Forelimb muscle (tissue), 1 donor: ENCODE results near the gene NSDHL. TPM values are rescaled to one million over a fixed set of nuclear protein-coding genes. Genes with fewer than 3 reads are reported as not detected.
"Not testable (repeated sequence)": the region's sequence is repeated elsewhere in the genome, so short reads cannot be mapped to it uniquely, and the experiment has no call there.

Source experiments
- DNase-seq: peaks from one replicate; pipeline ENCODE4 v3.0.0-alpha.2; 2013; ENCODE audit warnings: low read depth
- polyA plus RNA-seq: library from polyadenylated mRNA; unstranded; fragments of 120-200 nt; gene quantifications from one replicate; pipeline ENCODE4 v1.2.1, GENCODE V29; 2013; ENCODE audit not compliant: insufficient read length

NSDHL gene
- 12.5 TPM for polyA plus RNA-seq

DNA sequence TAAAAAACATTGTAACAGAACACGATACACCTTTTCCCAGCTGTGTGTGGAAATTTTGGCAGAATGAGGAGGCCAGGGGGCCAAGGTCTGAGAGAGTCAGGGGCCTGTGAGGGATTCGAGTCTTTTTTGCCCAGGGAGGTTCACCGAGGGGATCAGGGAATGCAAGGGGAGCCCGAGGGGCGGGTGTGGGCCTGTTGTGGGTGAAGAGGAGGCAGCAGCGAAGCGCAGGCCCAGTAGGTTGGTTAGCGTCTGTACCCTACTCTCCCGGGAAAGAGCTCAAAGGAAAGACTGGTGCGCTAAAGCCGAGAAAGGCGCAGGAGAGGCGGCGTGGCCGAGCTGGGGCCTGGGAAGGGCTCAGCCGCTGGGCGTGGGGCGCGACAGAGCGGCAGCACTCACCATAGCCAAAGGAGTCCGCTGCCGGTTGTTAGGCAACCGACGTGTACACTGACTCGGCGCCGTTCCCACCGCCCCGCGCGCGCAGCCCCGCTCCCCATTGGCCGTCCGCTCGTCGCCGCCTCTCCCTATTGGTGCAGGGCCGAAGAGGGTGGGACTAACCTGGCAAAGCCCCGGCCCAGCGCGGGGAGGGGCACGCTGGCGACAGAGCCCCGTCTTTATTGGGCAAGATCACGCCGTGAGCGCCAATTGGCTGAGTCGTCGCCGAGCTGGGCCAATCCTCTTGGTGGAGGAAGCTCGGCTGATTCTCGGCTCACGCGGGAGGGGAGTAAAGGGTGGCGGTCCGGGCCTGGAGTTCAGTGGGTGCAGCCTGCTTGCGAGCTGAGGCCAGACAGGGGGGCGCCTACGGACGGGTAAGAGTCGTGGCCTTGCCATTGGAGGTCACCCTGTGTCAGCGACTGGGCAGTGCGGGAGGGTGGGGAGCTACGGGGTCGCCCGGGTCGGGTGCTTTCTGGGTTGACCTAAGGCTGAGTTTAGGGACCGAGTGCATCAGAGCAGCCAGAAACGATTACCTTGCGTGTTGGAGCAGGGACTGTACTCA, at the start of gene NSDHL, which contains the start of gene CETN2:
Gene NSDHL (plus strand): TSS at position 752 of the 994 bp plus-strand sequence. CDS start 15,262 bp downstream, outside the sequence.
Gene CETN2 (minus strand): TSS at position 446 of the 994 bp plus-strand sequence. CDS start 47 bp downstream, at position 399.
- peak; percentile 81 for DNase-seq

DNA sequence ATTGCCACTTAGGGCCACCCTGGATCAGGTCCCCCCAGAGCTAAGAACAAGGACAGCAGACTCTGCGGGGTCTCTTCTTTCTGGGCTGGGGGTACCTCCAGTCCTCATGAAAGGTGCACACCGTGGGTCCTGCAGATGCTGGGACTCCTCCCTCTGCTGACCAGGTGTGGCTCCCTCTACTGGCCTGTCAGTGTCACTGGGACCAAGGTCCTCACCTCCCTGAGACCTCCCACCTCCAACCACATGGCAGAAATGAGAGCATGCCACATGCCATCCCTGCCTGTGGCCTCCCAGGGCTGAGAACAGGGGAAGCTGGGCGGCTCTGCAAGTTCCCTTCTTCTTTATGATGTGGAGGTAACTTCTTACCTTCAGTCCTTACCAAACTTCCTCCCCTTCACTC, 43.8 kb upstream of the NSDHL start:
- not testable (repeated sequence) for DNase-seq

DNA sequence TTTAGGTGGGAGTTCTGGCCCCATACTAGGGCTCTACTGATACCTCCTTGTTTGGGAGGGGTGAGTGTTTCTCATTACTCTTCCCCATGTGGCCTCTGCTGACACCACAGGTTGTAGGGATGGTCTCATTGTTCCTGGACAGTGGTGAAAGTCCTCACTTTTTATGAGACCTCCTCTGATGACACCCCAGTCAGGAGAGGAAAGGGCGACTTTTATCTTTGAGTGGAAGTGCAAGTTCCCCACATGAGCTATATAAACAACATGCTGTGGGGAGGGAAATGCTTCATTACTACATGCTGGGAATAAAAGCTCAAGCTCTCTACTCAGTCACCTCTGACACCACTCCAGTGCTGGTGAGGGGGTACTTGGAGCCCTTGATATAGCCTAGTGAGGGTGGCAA, 31.9 kb upstream of the NSDHL start:
- DNase-seq, result no peak

GRCh38 chrX:152806035-152806434, 24.8 kb upstream of the NSDHL start:
- no peak for DNase-seq

GRCh38 chrX:152810403-152810802, 20.5 kb upstream of the NSDHL start:
- no peak for DNase-seq

DNA sequence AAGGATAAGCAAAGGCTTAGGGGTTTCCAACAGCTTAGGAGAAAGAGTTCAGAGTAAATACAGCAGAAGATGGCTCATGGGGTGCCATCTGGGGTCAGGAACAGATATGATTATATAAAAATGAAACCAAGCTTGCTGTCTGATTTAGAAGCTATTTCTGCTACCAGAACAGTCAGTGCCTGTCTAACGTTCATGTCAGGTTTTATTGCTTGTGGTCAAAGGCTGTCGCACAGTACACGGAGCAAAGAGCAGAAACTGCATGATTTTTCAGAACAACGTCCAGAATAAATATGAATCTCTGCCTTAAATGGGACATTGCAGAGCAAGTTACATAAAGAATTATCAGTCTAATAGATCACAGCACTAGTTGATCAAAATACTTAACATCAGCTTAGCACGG, 17.7 kb upstream of the NSDHL start:
- DNase-seq, result no peak

GRCh38 chrX:152814048-152814447, 16.8 kb upstream of the NSDHL start:
- no peak for DNase-seq

DNA sequence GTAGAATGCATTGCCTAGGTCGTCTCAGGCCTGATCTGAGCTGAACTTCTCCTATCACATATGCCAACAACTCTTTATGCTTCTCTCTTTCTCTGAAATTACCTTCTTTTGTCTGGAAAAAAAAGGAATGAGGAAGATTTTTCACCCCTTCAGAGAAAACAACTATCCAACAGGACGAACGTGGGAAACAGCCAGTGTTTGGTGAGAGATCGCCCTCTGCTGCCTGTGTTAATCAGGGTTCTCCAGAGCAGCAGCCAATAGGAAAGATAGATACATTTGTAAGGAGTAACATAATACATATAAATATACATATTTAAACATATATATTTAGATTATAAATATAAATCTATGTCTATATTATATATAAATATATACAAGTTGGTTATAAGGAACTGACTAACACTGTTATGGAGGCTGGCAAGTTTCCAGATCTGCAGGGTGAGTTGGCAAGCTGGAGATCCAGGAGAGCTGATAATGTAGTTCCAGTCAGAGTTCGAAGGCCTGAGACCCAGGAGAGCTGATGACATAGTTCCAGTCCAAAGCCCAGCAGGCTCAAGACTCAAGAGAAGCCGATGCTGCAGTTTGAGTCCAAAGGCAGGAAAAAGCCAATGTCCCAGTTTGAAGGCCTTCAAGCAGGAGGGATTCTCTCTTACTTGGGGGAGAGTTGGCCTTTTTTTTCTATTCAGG, 13.6 kb upstream of the NSDHL start:
- no peak for DNase-seq

- no peak for DNase-seq
These were observed 12.5 kb upstream of the NSDHL start for GRCh38 chrX:152818356-152818755.

GRCh38 chrX:152819266-152819665, 11.6 kb upstream of the NSDHL start:
- DNase-seq, result no peak

GRCh38 chrX:152819732-152820131, 11.1 kb upstream of the NSDHL start:
- DNase-seq, result no peak

- no peak for DNase-seq
These were observed 9.6 kb upstream of the NSDHL start for GRCh38 chrX:152821145-152821765.

DNA sequence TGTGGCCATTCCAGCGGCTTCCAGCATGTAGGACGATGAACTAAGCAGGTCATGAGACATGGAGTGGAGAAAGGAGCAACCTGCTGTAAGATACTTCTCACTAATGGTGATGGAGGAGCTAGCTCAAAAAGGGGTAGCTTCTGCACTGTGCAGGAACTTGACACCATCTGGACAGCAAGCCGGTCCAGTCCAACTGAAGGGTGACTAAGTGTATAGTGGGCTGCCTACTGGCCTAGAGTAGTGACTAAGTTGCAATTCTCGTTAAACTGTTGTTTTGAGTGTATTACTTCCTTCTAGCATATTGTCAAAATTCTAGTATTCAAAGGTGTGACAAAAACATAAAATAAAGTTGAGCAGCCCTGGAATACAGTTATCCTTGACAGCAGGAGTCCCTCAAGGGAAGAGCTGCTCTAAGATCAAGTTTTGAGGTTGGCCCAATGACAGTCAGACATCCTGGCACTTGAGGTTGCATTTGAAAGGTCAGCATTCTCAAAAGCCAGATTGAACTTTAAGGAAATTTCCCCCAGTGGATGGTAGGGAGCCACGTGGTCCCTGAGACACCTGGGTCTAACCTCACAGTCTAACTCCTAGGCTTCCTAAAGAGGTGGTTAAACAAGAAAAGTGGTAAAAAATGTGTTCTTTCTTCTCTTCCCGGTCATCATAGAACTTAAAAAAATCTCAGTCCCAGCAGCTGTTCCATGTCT, 8.3 kb upstream of the NSDHL start:
- DNase-seq, result no peak

- DNase-seq, result no peak
These were observed 7.2 kb upstream of the NSDHL start for GRCh38 chrX:152823657-152824056.

- no peak for DNase-seq
These were observed 6.0 kb upstream of the NSDHL start for GRCh38 chrX:152824841-152825374.

DNA sequence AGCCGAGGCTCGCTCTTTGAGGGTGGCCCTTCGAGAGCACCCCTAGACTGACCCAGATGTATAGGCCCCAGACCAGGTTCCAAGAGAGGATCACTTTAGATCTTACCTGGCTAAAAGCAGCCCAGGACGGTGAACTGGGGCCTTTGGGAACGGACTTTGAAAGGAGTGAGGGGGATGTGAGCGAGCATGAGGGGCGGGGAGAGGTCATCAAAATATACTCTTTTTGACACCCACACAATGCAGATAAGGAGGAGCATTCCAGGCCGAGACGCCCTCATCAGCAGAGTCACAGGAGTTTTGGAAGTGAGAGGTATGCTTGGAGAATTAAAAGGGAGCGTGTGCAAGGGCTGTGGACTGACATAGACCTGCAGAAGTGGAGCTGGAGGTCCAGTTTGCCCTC, 528 bp downstream of the NSDHL start:
- DNase-seq, result no peak

DNA sequence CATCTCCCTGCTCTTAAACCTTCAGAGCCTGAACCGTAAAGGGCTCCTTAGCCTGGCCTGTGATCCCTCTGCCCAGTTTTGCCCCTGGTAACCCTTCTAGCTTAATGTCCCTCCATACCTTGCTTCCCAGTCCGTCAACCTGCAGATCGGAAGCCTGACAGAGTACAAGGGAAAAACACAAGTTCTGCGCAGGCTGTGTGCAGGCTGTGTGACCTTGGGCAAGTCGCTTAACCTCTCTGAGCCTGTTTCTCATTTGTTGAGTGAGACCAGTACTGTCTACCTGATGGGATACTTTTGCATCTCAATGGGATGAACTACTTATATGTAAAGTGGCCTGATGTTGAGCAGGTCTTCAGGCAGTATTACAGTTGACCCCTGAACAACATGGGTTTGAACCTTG, 1.7 kb downstream of the NSDHL start:
- DNase-seq, result no peak

GRCh38 chrX:152833378-152833777, 2.5 kb downstream of the NSDHL start:
- DNase-seq, result no peak

GRCh38 chrX:152835470-152835869, 4.6 kb downstream of the NSDHL start:
- not testable (repeated sequence) for DNase-seq

- no peak for DNase-seq
These were observed 12.0 kb downstream of the NSDHL start for GRCh38 chrX:152842772-152843338.

GRCh38 chrX:152843852-152844251, 13.0 kb downstream of the NSDHL start:
- no peak for DNase-seq
